GM12864 (cell line): ENCODE measurements around the gene GSTA5.
A peak's percentile ranks its signal among the peaks of the same experiment; 100 is the strongest.
"Not testable (repeated sequence)": the region's sequence is repeated elsewhere in the genome, so short reads cannot be mapped to it uniquely, and the experiment has no call there.

Source experiments
- DNase-seq: peaks from one replicate; pipeline ENCODE4 v3.0.0-alpha.2; 2011; ENCODE audit warnings: low read depth
- H3K4me3 ChIP-seq: 2 replicates; pipeline ENCODE4 v1.5.1; 2011; ENCODE audit warnings: mild to moderate bottlenecking, low read depth, low read length, control low read depth
- CTCF ChIP-seq: IDR thresholded peaks from 2 replicates; pipeline ENCODE4 v1.5.1; 2011; ENCODE audit warnings: low read depth, mild to moderate bottlenecking, moderate library complexity, low read length, control low read depth, inconsistent platforms; ENCODE audit errors: missing control alignments

The GSTA5 gene

DNA sequence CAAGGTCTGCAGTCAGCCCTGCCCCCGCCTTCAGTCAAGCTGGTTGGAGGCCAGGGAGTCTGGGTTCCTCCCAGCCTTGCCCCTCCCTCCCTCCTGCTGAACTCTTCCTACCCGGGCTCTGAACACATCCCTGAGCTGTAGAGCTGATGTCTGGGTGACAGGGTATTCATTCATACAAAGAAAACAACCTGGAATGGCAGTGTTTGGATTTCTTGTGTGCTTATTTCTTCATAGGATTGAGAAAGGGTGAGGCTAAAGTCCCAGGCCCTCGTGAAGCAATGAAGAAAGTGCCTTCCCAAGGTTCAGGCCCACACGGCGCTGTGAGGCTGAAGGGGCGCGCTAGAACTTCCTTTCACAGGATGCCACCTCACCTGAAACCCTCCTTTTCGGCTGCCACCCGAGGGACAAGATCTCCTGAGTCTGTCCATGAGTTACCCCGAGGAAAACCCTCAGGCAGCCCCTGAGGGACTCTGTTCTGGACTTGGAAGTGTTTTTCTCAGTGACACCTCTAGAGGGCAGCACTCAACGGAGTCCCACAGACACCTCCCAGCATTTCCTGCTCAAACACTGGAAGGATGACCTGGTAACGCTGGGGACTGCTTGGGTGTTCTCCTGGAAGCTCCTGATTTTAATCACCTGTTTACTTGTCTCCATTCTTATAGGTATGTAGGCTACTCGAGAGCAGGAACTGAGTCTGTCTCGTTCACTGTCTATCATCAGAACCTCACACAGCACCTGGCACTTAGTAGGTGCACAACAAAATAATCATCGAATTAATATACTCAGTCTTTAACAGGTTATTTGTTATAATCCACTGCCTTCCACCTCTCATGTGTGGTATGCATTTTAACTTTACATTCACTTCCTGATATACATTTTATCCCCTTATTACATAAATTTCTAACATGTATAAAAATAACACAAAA, 25.2 kb downstream of the GSTA5 start:
- peak; percentile 82 for TF ChIP-seq CTCF
- peak; percentile 5 for DNase-seq

DNA sequence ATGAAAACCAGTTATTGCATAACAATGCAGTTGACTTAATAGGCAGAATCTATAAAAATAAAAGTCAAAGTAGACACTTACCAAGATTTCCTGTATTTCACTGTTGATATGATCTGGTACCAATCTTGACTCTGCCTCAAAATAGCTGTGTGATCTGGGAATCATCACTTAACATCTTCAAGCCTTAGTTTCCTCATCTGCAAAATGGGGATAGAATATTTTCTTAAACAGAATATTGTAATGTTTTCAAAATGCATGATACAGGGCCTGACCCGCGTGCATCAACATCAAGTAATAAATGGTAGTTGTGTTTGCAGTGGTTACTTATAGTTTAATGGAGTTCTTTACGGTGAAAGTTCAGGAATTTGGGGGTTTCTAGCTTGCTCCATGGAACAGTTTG, 26.1 kb downstream of the GSTA5 start:
- H3K4me3 ChIP-seq, DNase-seq: not testable (repeated sequence)

More for the DNA sequence above, 25.2 kb downstream of the GSTA5 start:
- H3K4me3 ChIP-seq: no peak overlapping the region

- not testable (repeated sequence) for H3K4me3 ChIP-seq, DNase-seq
These were observed 30.8 kb downstream of the GSTA5 start for GRCh38 chr6:52809777-52810176.

DNA sequence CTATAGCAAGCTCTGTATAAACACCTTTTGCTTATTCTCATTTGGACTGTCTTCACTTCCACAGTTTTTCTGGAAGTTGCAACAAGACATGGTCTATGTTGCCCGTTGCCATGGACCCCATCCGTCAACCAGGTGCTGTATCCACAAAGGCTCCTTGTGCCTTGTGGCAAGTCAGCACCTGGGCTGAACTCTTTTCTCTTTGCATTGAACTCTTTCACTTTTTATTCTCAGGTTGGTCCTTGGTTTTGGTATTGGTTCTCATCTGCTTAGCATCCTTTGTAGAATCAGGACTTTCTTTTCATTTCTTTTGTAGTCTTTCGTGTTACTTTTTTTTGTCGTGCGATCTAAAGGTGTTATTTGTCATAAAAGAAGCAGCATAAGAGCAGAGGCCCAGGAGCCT, 32.0 kb downstream of the GSTA5 start:
- no peak for TF ChIP-seq CTCF
- H3K4me3 ChIP-seq: no peak overlapping the region
- no peak for DNase-seq

- not testable (repeated sequence) for DNase-seq, H3K4me3 ChIP-seq
These were observed 36.9 kb downstream of the GSTA5 start, which contains the start of gene GSTA1 for GRCh38 chr6:52803668-52804255. Gene GSTA1, minus strand, starts transcription at chr6:52803816. Its CDS starts 4,549 bp downstream, at chr6:52799267.

GRCh38 chr6:52802806-52803205, 37.8 kb downstream of the GSTA5 start:
- TF ChIP-seq CTCF: no peak
- H3K4me3 ChIP-seq: no peak overlapping the region
- no peak for DNase-seq

DNA sequence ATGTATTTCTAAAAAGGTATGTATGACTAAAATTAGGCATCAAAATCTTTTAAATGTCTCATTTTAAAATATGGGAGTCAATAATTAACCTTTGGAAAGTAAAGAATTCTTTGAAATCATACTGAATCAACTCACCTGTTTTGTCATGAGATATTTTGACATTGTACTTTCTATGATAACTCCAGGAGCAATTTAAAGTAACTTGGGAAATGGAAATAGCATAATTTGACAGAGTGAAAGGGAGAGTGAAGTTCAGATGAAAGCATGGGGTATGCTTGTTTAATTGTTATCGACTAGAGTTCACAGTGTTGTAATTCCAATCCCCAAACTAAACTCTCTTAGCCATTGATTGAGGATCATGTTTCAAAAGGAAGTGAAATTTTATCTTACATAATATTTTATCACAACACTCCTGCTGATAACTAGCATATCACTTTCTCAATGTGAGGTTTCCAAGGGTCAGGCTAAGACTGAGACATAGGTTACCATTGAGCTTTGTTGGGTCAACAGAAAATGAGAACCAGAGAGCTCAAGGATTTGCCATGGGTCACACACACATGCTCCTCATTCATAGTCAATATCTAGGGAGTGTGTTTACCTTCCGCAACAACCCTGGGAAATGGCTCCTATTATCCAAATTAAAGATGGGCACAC, 39.3 kb downstream of the GSTA5 start:
- H3K4me3 ChIP-seq: no peak overlapping the region
- DNase-seq: no peak
- no peak for TF ChIP-seq CTCF

- not testable (repeated sequence) for DNase-seq, H3K4me3 ChIP-seq
These were observed 41.3 kb downstream of the GSTA5 start for GRCh38 chr6:52799272-52799671.

DNA sequence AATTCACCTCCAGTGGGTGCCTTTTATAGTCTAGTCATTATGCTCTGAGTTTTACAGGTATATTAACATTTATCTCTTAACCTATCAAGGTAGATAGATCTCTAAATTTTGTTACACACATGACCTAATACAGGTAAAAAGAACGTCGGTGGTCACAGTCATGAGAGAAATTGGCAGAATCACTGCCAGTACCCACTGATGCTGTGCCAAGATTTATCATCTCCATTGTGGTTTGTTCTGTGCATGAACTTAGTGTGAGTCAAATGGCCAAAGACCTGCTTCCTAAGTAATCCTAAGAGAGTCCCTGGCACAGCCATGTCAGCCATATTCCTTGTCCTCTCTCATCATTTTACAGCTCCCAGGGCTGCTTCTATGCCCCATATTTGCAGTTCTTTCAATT, 46.2 kb downstream of the GSTA5 start:
- not testable (repeated sequence) for DNase-seq, H3K4me3 ChIP-seq
